PC-9 (cell line): Measurements from ENCODE around the gene MRPL27. TPM values are rescaled to one million over a fixed set of nuclear protein-coding genes. Genes with fewer than 3 reads are reported as not detected.

ENCODE experiments used
- BruUV-seq: library from RNA; stranded (reverse); fragments of 400-500 nt; replicated peaks from 2 replicates; lab custom pipeline; 2021; lab: Mats Ljungman, UMichigan
- CTCF ChIA-PET: fragments of 300-600 bp; sonication (Branson Sonifier 250); formaldehyde crosslinking; loops from one replicate; lab custom pipeline; 2022; ENCODE audit warnings: antibody characterized with exemption; lab: Charles Lee
- POLR2A ChIA-PET: fragments of 300-600 bp; sonication (Branson Sonifier 250); formaldehyde crosslinking; loops from one replicate; lab custom pipeline; 2022; ENCODE audit warnings: antibody characterized with exemption; ENCODE audit not compliant: unreplicated experiment; lab: Charles Lee
- DNase-seq, 2 experiments: peaks; one replicate each; pipeline versions ENCODE4 v3.0.0 to v3.0.0-alpha.2; 2015 to 2022; ENCODE audit warnings: mixed read lengths in 1 of 2
- H2AFZ ChIP-seq: fragments of 200-600 bp; sonication (generic); 2 replicates; pipeline ENCODE4 v1.8.1; 2017; ENCODE audit warnings: antibody characterized with exemption
- H3F3A ChIP-seq: fragments of 200-600 bp; sonication (generic); 2 replicates; pipeline ENCODE4 v1.8.1; 2017; ENCODE audit warnings: antibody characterized with exemption, mild to moderate bottlenecking, low read depth; ENCODE audit not compliant: insufficient read depth
- H3K27ac ChIP-seq: fragments of 200-600 bp; sonication (generic); 2 replicates; pipeline ENCODE4 v1.6.1; 2016; ENCODE audit warnings: mixed run types
- H3K27me3 ChIP-seq: fragments of 200-600 bp; sonication (generic); 2 replicates; pipeline ENCODE4 v1.6.1; 2016; ENCODE audit warnings: low read depth, mixed run types; ENCODE audit not compliant: insufficient read depth
- H3K36me3 ChIP-seq: fragments of 200-600 bp; sonication (generic); 2 replicates; pipeline ENCODE4 v1.6.1; 2016; ENCODE audit warnings: low read depth, mixed run types
- H3K4me1 ChIP-seq: fragments of 200-600 bp; sonication (generic); replicated peaks from 2 replicates; pipeline ENCODE4 v1.6.1; 2016; ENCODE audit warnings: mixed run types; ENCODE audit not compliant: insufficient read depth
- H3K4me2 ChIP-seq: fragments of 200-600 bp; sonication (generic); 2 replicates; pipeline ENCODE4 v1.6.1; 2017; ENCODE audit warnings: mixed run types
- H3K4me3 ChIP-seq: fragments of 200-600 bp; sonication (generic); 2 replicates; pipeline ENCODE4 v1.6.1; 2016; ENCODE audit warnings: mixed run types
- H3K79me2 ChIP-seq: fragments of 200-600 bp; sonication (generic); 2 replicates; pipeline ENCODE4 v1.6.1; 2017; ENCODE audit warnings: low read depth, mixed run types
- H3K9me2 ChIP-seq: fragments of 200-600 bp; sonication (generic); 2 replicates; pipeline ENCODE4 v1.8.1; 2017; ENCODE audit warnings: mild to moderate bottlenecking; ENCODE audit not compliant: insufficient read depth
- H3K9me3 ChIP-seq: fragments of 200-600 bp; sonication (generic); 2 replicates; pipeline ENCODE4 v1.8.1; 2016; ENCODE audit warnings: low read depth; ENCODE audit not compliant: insufficient read depth
- H4K20me1 ChIP-seq: fragments of 200-600 bp; sonication (generic); 2 replicates; pipeline ENCODE4 v1.8.1; 2017; ENCODE audit not compliant: insufficient read depth
- EZH2 ChIP-seq: fragments of 200-600 bp; sonication (generic); IDR thresholded peaks from 2 replicates; pipeline ENCODE4 v1.8.0; 2017; ENCODE audit warnings: antibody characterized with exemption, low read depth
- intact Hi-C: fragments of 100-400 bp; cut with micrococcal nuclease; formaldehyde crosslinking; loops from one replicate; pipeline ENCODE4 v1.10.0; 2022; ENCODE audit not compliant: unreplicated experiment
- total RNA-seq: library from RNA; stranded (reverse); gene quantifications from 2 replicates; pipeline ENCODE4 v1.2.3, GENCODE V29; 2021
- TF ChIP-seq, protein P1 (sequence below): fragments of 200-600 bp; sonication (generic); conservative IDR thresholded peaks from 2 replicates; pipeline ENCODE4 v1.6.1; 2017; ENCODE audit warnings: mixed run types, antibody characterized with exemption, mild to moderate bottlenecking, moderate library complexity

Gene MRPL27
- total RNA-seq, 1 experiment from 2014 or later = 48.3 TPM

DNA sequence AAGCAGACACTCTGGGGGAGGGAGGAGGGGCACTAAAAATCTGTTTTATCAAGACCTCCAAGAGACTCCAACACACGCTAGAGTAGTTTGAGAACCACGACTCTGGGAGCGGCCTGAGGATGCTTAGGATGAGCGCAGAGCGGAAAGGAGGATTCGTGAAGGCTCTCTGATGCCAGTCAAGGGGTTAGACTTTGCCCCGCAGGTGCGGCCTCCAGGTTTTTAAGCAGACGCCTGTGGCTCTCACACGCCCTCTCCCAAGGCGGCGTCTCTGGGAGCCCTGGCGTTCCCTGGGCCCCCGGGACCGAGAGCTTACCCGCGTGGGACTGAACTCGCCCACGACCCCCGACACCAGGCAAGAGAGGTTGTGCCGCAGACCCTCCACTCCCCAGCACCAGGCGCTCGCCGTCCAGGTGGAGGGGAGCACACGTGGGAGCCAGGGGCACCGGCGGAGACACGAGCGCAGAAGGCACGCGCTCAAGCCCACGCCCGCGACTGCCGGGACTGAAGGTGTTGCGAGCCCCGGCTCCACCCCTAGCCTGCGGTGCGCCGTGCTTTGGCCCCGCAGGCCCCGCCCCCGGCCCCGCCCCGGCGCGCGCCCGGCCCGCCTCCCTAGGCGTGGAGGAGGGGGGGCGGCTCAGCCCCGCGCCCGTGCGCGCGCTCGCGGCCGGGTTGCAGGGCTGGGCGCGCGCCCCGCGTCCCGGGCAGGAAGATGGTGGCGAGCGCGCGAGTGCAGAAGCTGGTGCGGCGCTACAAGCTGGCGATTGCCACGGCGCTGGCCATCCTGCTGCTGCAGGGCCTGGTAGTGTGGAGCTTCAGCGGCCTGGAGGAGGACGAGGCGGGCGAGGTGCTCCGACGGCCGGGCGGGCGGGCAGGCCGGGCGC, 27.3 kb downstream of the MRPL27 start, which contains the start of gene XYLT2:
TSS of gene XYLT2 (plus strand) at position 695 of the 881 bp plus-strand sequence. CDS start at position 710, 15 bp downstream.
- Histone ChIP-seq H3K36me3 (no peaks in the 10 kb centered on the region), H3K27ac (no peak within 1 kb of the TSS), H3K27me3 (no peaks in the 10 kb centered on the region), H3F3A (peaks cover 20% of the 10 kb centered on the region; the same call in 1 of the 2 replicates), H3K4me3 (peak within 1 kb of the TSS; percentile 61), H3K9me3 (no peaks in the 10 kb centered on the region), H2AFZ (peak within 1 kb of the TSS; percentile 100), H3K79me2 (peaks cover 22% of the 10 kb centered on the region), H3K4me1 (0 out of 2 replicates have a peak, but pooled peaks cover 8% of the 10 kb centered on the region), H4K20me1 (no peaks in the 10 kb centered on the region; the same call in 1 of the 2 replicates), H3K4me2 (peak within 1 kb of the TSS; percentile 96), H3K9me2 (no peaks in the 10 kb centered on the region)
- intact Hi-C loops = loop anchor here (2.0 kb wide), 1 partner anchor 145 kb away; the partner anchor contains the start of gene COL1A1
- TF ChIP-seq, protein P1, sequence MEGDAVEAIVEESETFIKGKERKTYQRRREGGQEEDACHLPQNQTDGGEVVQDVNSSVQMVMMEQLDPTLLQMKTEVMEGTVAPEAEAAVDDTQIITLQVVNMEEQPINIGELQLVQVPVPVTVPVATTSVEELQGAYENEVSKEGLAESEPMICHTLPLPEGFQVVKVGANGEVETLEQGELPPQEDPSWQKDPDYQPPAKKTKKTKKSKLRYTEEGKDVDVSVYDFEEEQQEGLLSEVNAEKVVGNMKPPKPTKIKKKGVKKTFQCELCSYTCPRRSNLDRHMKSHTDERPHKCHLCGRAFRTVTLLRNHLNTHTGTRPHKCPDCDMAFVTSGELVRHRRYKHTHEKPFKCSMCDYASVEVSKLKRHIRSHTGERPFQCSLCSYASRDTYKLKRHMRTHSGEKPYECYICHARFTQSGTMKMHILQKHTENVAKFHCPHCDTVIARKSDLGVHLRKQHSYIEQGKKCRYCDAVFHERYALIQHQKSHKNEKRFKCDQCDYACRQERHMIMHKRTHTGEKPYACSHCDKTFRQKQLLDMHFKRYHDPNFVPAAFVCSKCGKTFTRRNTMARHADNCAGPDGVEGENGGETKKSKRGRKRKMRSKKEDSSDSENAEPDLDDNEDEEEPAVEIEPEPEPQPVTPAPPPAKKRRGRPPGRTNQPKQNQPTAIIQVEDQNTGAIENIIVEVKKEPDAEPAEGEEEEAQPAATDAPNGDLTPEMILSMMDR = no peak
- TF ChIP-seq EZH2 = no peak
- BruUV-seq = TSS peak; percentile 79
- ChIA-PET POLR2A (interaction anchor here (0.6 kb wide), 1 partner anchor 661 kb away, joined by 6 read pairs; no protein-coding TSS in a partner anchor), CTCF (interaction anchor here (0.6 to 1.0 kb wide), 2 partner anchors 17 to 637 kb away, joined by 3 to 4 read pairs; no protein-coding TSS in a partner anchor)
- DNase-seq = peak; percentile 38 to 86

DNA sequence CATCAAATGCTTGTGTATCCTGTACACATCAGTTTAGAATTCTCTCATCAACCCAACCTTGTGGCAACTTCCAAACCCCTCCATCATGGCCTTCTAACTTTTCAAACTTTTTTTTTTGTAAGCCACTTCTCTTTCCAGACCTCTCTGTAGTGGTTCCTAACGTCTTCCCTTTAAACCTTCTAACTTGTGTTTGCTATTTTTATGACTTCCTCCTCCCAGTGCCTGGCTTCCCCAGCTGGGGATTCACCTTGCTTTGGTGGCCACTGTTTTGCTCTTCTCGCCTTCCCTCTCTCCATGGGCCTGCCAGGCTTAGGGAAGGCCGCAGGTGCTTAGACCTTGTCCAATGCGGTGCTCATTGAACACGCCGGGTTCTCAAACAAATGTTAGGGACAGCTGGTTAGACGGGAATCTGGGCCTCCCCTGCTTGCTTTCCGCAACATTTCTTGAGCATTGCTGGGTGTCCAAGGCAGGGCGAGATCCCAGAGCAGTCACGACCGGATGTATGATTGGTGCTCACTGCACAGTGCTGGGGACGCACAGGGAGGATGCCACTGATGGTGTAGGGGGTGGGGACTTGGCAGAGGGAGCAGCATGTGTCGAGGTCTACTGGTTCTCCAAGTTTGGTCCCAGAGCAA, 28.1 kb downstream of the MRPL27 start:
- Histone ChIP-seq H3F3A (peaks cover 20% of the 10 kb centered on the region; the same call in 1 of the 2 replicates), H3K36me3 (no peaks in the 10 kb centered on the region), H3K27me3 (no peaks in the 10 kb centered on the region), H3K9me2 (no peaks in the 10 kb centered on the region), H3K4me2 (peak overlapping the region; percentile 96), H3K27ac (no peak overlapping the region), H2AFZ (peak overlapping the region; percentile 100), H3K4me3 (peak overlapping the region; percentile 61; the same call in 1 of the 2 replicates), H3K79me2 (peaks cover 22% of the 10 kb centered on the region), H3K4me1 (0 out of 2 replicates have a peak, but pooled peaks cover 8% of the 10 kb centered on the region), H3K9me3 (no peaks in the 10 kb centered on the region), H4K20me1 (no peaks in the 10 kb centered on the region; the same call in 1 of the 2 replicates)
- BruUV-seq = no TSS peak
- ChIA-PET CTCF (no interaction called here), POLR2A (interaction anchor here (0.7 kb wide), 1 partner anchor 368 kb away, joined by 26 read pairs; no protein-coding TSS in a partner anchor)
- DNase-seq = no peak
- intact Hi-C loops = loop anchor here (2.0 kb wide), 1 partner anchor 144 kb away; the partner anchor contains the start of gene COL1A1
- TF ChIP-seq EZH2 = no peak
- TF ChIP-seq, protein P1 = no peak

DNA sequence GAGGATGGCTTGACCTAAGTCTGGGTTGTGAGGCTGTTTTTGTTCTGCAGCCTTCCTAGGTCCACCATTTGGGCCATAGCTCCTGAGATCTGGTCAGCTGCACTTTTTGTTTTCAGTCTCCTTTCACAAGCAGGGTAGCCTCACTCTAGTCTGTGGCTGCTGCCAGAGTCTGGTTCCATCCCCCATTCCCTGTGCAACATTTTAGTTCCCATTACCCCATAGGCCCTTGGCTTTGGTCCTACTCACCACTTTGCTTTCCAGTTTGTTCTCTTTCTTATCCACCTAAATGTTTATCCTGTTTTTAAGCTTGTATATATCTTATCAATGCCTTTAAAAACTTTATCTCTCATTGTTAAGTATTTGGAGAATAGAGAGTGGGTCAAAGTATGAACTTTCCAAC, 33.6 kb downstream of the MRPL27 start:
- no peaks in the 10 kb centered on the region for H4K20me1 ChIP-seq
- H3K4me2 ChIP-seq = no peak overlapping the region
- no peaks in the 10 kb centered on the region for H3K36me3 ChIP-seq
- no peaks in the 10 kb centered on the region for H3K4me1 ChIP-seq
- H3K9me2 ChIP-seq = no peaks in the 10 kb centered on the region
- TF ChIP-seq, protein P1 = no peak
- no peak for TF ChIP-seq EZH2
- H3K79me2 ChIP-seq = no peaks in the 10 kb centered on the region
- DNase-seq = no peak
- ChIA-PET CTCF (no interaction called here), POLR2A (interaction anchor here (0.6 kb wide), 1 partner anchor 43 kb away, joined by 3 read pairs; no protein-coding TSS in a partner anchor)
- H3F3A ChIP-seq = 0 out of 2 replicates have a peak, but pooled peaks cover under 1% of the 10 kb centered on the region
- intact Hi-C loops = no loop called here
- H3K27ac ChIP-seq = no peak overlapping the region
- no peaks in the 10 kb centered on the region for H3K9me3 ChIP-seq
- H2AFZ ChIP-seq = no peak overlapping the region
- no peaks in the 10 kb centered on the region for H3K27me3 ChIP-seq
- H3K4me3 ChIP-seq = no peak overlapping the region
- BruUV-seq = no TSS peak
